ENCODE measurements around the gene SLC44A3. TPM values are rescaled to one million over a fixed set of nuclear protein-coding genes. Genes with fewer than 3 reads are reported as not detected.

Gene SLC44A3
- total RNA-seq, 1 experiment from 2014 or later, result 32.0 TPM

- Mint-ChIP-seq H3K4me1 (ENCODE audit: low read depth, unreplicated experiment) (peaks cover 27% of the 10 kb centered on the region), H3K36me3 (ENCODE audit: insufficient read depth, unreplicated experiment) (peaks cover 40% of the 10 kb centered on the region), H3K27me3 (ENCODE audit: unreplicated experiment) (no peaks in the 10 kb centered on the region), H3K9me3 (ENCODE audit: low read depth, unreplicated experiment) (no peaks in the 10 kb centered on the region), H3K27ac (ENCODE audit: unreplicated experiment) (no peak overlapping the region), H3K4me3 (ENCODE audit: low read depth, unreplicated experiment) (peak overlapping the region; percentile 88)
- no peak for DNase-seq
- intact Hi-C loops (cut with micrococcal nuclease; ENCODE audit: unreplicated experiment), result no loop called here
- CTCF ChIA-PET, result no interaction called here
- BruUV-seq (replicated peaks), result no TSS peak
- no peak for TF ChIP-seq CTCF (IDR thresholded peaks at IDR 0.05; ENCODE audit: unreplicated experiment)
These were observed 3.0 kb downstream of the SLC44A3 start for GRCh38 chr1:94823116-94823515.

GRCh38 chr1:94825936-94826335 is 5.8 kb downstream of the SLC44A3 start:
- CTCF ChIA-PET, result no interaction called here
- Mint-ChIP-seq H3K9me3 (ENCODE audit: low read depth, unreplicated experiment) (no peaks in the 10 kb centered on the region), H3K36me3 (ENCODE audit: insufficient read depth, unreplicated experiment) (peaks cover 24% of the 10 kb centered on the region), H3K4me3 (ENCODE audit: low read depth, unreplicated experiment) (no peak overlapping the region), H3K27me3 (ENCODE audit: unreplicated experiment) (no peaks in the 10 kb centered on the region), H3K27ac (ENCODE audit: unreplicated experiment) (no peak overlapping the region), H3K4me1 (ENCODE audit: low read depth, unreplicated experiment) (peaks cover 13% of the 10 kb centered on the region)
- intact Hi-C loops (cut with micrococcal nuclease; ENCODE audit: unreplicated experiment), result no loop called here
- no peak for DNase-seq
- TF ChIP-seq CTCF (IDR thresholded peaks at IDR 0.05; ENCODE audit: unreplicated experiment), result no peak
- BruUV-seq (replicated peaks), result no TSS peak

DNA sequence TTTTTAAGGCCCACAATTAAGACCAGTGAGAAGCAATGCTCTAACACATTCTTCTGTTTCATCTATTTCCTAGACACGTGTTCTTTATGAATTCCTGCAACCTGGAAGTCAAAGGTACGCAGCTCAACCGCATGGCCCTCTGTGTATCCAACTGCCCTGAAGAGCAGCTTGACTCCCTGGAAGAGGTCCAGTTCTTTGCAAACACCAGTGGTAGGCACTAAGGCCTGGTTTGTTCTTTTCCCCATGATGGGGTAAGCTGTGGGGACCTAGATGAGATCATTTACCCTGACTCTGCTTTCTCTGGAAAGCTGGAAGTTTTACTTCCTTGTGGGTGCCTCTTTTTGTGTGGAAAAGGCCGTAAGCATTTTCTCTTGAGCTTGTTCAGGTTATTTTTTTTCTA is 7.3 kb downstream of the SLC44A3 start:
- CTCF ChIA-PET, result interaction anchor here (0.6 kb wide), 1 partner anchor 331 kb away, joined by 4 read pairs; no protein-coding TSS in a partner anchor
- Mint-ChIP-seq H3K9me3 (ENCODE audit: low read depth, unreplicated experiment) (no peaks in the 10 kb centered on the region), H3K27ac (ENCODE audit: unreplicated experiment) (no peak overlapping the region), H3K4me1 (ENCODE audit: low read depth, unreplicated experiment) (peaks cover 7% of the 10 kb centered on the region), H3K27me3 (ENCODE audit: unreplicated experiment) (no peaks in the 10 kb centered on the region), H3K36me3 (ENCODE audit: insufficient read depth, unreplicated experiment) (peaks cover 13% of the 10 kb centered on the region), H3K4me3 (ENCODE audit: low read depth, unreplicated experiment) (no peak overlapping the region)
- DNase-seq, result no peak
- TF ChIP-seq CTCF (IDR thresholded peaks at IDR 0.05; ENCODE audit: unreplicated experiment), result no peak
- no TSS peak for BruUV-seq (replicated peaks)
- intact Hi-C loops (cut with micrococcal nuclease; ENCODE audit: unreplicated experiment), result no loop called here

- peaks cover 13% of the 10 kb centered on the region for H3K36me3 Mint-ChIP-seq (ENCODE audit: insufficient read depth, unreplicated experiment)
- no peak overlapping the region for H3K27ac Mint-ChIP-seq (ENCODE audit: unreplicated experiment)
- no peaks in the 10 kb centered on the region for H3K4me1 Mint-ChIP-seq (ENCODE audit: low read depth, unreplicated experiment)
- no TSS peak for BruUV-seq (replicated peaks)
- TF ChIP-seq CTCF (IDR thresholded peaks at IDR 0.05; ENCODE audit: unreplicated experiment), result no peak
- no peaks in the 10 kb centered on the region for H3K27me3 Mint-ChIP-seq (ENCODE audit: unreplicated experiment)
- DNase-seq, result no peak
- H3K4me3 Mint-ChIP-seq (ENCODE audit: low read depth, unreplicated experiment), result no peak overlapping the region
- no peaks in the 10 kb centered on the region for H3K9me3 Mint-ChIP-seq (ENCODE audit: low read depth, unreplicated experiment)
- CTCF ChIA-PET, result interaction anchor here (0.6 to 0.7 kb wide), 2 partner anchors 331 to 615 kb away, joined by 3 to 4 read pairs; no protein-coding TSS in a partner anchor
- intact Hi-C loops (cut with micrococcal nuclease; ENCODE audit: unreplicated experiment), result no loop called here
These were observed 8.1 kb downstream of the SLC44A3 start for GRCh38 chr1:94828251-94828650.
